LNCAP (cell line): ENCODE measurements around the gene CAPN12.

ENCODE experiments used
- CTCF ChIP-seq: fragments of 450-650 bp; IDR thresholded peaks from 2 replicates; pipeline ENCODE4 v1.5.1; 2017; ENCODE audit warnings: mild to moderate bottlenecking

The CAPN12 gene

GRCh38 chr19:38722947-38723605 lies 21.2 kb downstream of the CAPN12 start:
- TF ChIP-seq CTCF = no peak

DNA sequence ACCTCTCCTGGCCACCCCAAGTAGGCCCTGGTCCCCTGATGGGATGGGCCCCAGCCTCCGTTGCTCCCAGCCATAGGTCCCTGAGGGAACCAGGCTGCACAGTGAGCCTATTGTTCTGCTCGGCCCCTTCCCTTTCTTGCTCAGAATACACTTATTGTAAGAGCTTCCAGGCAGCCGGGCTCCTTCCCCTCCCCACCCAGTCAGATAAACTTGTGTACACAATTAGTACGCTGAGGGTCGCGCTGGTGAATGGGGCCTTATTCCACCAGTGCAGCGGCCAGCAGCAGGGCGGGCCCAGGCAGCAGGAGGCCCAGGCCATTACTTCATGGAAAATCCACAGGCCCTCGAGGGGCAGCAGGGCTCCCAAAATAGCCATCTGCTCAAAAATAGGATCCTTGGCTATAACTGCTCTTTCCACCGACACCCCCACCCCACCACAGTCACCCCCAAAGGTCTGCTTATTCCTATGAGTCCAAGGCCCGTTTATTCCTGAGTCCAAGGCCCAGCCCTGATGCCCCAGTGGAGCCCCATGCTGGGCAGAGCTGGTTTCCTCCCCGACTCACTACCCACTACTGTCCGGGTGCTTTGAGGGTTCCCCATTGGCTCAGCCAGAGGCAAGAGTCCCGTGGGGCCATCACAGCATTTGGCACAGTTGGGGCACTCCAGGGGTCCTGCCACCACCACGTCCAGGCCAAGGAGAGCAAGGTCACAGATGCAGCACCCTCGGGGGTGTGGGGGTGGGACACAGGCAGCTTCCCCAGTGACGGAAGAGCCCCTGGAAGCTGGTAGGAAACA lies 22.1 kb downstream of the CAPN12 start:
- TF ChIP-seq CTCF = no peak

GRCh38 chr19:38721496-38721895 lies 22.8 kb downstream of the CAPN12 start:
- TF ChIP-seq CTCF = no peak

- TF ChIP-seq CTCF = no peak
Measured at GRCh38 chr19:38720559-38721236, 23.6 kb downstream of the CAPN12 start.

DNA sequence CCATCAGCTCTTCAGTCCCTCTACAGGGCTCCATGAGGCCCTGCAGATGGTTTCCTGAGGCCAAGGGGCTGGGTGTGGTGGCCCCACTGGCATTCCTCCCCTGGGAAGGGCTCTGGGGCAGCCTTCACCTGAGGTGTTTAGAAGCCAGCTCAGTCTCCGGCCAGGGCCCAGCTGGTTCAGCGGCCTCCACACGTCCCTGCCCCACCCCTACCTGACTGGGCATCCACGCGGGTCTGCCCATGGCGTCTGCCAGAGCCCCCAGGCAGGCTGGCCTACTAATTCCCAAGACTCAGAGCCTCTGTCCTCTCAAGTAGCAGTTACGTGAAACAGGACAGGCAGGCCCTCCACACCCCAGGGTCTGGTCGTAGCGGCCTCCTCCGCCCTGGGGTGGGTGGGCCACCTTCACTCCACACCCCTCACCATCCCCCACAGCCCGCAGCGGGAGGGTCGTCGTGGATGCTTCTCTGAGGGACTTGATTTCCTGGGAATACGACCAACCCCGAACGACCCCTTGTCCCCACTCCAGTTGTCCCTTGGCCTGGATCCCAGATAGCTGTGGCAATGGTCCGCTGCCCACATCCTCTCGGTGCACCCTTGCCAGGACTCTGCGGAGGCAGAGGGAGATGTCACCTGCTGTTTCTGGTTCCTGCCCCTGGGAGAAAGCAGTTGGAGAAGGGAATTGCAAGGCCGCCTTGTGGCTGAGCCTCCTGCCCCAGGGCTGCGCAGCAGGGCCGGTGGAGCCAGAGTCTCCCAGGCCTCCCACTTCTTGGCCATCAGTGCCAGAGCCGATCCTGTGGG lies 24.3 kb downstream of the CAPN12 start:
- TF ChIP-seq CTCF = no peak

DNA sequence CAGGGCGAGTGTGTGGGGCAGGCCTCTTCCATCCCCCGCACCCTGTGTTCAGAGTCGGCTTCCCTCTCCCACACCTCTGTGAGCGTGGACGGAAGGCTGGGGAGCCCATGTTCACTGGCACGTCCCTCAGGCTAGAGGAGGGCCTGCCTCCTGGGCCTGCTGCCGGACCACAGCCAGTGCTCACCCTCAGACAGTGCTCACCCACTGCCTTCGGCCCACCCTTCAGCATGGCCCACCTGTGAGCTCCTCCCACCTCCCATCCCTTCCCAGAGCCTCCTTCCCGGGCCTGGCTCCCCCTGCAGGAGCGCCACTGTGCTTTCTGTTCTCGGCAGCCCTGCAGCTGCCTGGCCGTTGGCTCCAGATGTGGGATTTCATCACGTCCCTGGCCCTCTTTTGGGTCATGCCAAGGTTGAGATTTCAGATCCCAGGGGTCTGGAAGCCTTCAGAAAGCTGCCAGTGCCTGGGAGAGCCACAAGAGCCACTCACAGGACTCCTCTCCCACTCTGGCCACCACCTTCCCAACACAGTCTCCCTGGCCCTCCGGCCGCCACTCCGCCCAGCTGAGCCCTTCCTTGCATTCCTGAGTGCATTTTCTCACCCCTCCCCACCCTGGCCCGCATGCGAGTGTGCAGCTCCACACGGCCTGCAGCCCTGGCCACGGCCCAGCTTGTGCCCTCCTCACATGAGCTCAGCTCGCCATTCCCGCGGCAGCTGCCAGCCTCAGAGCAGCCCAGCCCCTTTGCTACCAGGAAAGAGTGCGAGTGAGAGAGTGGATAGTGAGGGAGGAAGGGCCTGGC lies 25.3 kb downstream of the CAPN12 start:
- TF ChIP-seq CTCF = no peak
